H9 (cell line): Measurements from ENCODE around the gene ZSWIM4. TPM values are rescaled to one million over a fixed set of nuclear protein-coding genes. Genes with fewer than 3 reads are reported as not detected.

Source experiments
- DNase-seq: peaks from one replicate; pipeline ENCODE4 v3.0.0-alpha.2; 2017
- H2AFZ ChIP-seq: one replicate; pipeline ENCODE4 v1.6.1; 2013; ENCODE audit warnings: mild to moderate bottlenecking, low read length, control low read depth, moderate library complexity
- H2AK5ac ChIP-seq: 2 replicates; pipeline ENCODE4 v1.6.1; 2013; ENCODE audit warnings: low read length, control low read depth, mixed read lengths; ENCODE audit not compliant: insufficient read length
- H2BK120ac ChIP-seq: one replicate; pipeline ENCODE4 v1.6.1; 2013; ENCODE audit warnings: low read depth, mild to moderate bottlenecking, low read length, control low read depth, inconsistent platforms; ENCODE audit not compliant: poor library complexity, severe bottlenecking
- H2BK12ac ChIP-seq: 2 replicates; pipeline ENCODE4 v1.6.1; 2013; ENCODE audit warnings: low read length, control low read depth, mixed read lengths, low read depth; ENCODE audit not compliant: insufficient read length
- H2BK15ac ChIP-seq: 2 replicates; pipeline ENCODE4 v1.6.1; 2013; ENCODE audit warnings: low read depth, low read length, control low read depth
- H2BK20ac ChIP-seq: one replicate; pipeline ENCODE4 v1.6.1; 2013; ENCODE audit warnings: low read depth, mild to moderate bottlenecking, low read length, control low read depth, inconsistent platforms; ENCODE audit not compliant: poor library complexity, severe bottlenecking
- H2BK5ac ChIP-seq: 2 replicates; pipeline ENCODE4 v1.6.1; 2013; ENCODE audit warnings: low read length, control low read depth, mixed read lengths; ENCODE audit not compliant: insufficient read length
- H3K14ac ChIP-seq: 2 replicates; pipeline ENCODE4 v1.6.1; 2013; ENCODE audit warnings: low read length, control low read depth; ENCODE audit not compliant: insufficient read depth
- H3K18ac ChIP-seq: 2 replicates; pipeline ENCODE4 v1.6.1; 2013; ENCODE audit warnings: low read depth, mild to moderate bottlenecking, mixed read lengths, low read length, control low read depth; ENCODE audit not compliant: insufficient read length
- H3K23ac ChIP-seq: 2 replicates; pipeline ENCODE4 v1.6.1; 2013; ENCODE audit warnings: low read length, control low read depth, mixed read lengths, low read depth; ENCODE audit not compliant: insufficient read length
- H3K23me2 ChIP-seq: 2 replicates; pipeline ENCODE4 v1.6.1; 2013; ENCODE audit warnings: low read depth, mild to moderate bottlenecking, mixed read lengths, low read length, control low read depth; ENCODE audit not compliant: insufficient read length, poor library complexity, severe bottlenecking
- H3K27ac ChIP-seq: 2 replicates; pipeline ENCODE4 v1.5.1; 2013; ENCODE audit warnings: low read length, control low read depth, mixed read lengths, low read depth; ENCODE audit not compliant: insufficient read length
- H3K27me3 ChIP-seq: 2 replicates; pipeline ENCODE4 v1.6.1; 2013; ENCODE audit warnings: low read length, control low read depth, inconsistent platforms; ENCODE audit not compliant: insufficient read depth
- H3K4ac ChIP-seq: 2 replicates; pipeline ENCODE4 v1.6.1; 2013; ENCODE audit warnings: low read depth, mild to moderate bottlenecking, control low read depth, inconsistent platforms, low read length, moderate library complexity
- H3K4me1 ChIP-seq: 2 replicates; pipeline ENCODE4 v1.6.1; 2013; ENCODE audit warnings: low read length, control low read depth, inconsistent platforms; ENCODE audit not compliant: insufficient read depth
- H3K4me2 ChIP-seq: 2 replicates; pipeline ENCODE4 v1.6.1; 2013; ENCODE audit warnings: low read length, control low read depth, mixed read lengths; ENCODE audit not compliant: insufficient read length, insufficient read depth
- H3K56ac ChIP-seq: 2 replicates; pipeline ENCODE4 v1.6.1; 2013; ENCODE audit warnings: low read depth, mild to moderate bottlenecking, mixed read lengths, low read length, control low read depth; ENCODE audit not compliant: insufficient read length
- H3K79me1 ChIP-seq: 2 replicates; pipeline ENCODE4 v1.6.1; 2013; ENCODE audit warnings: low read depth, mild to moderate bottlenecking, moderate library complexity, low read length, control low read depth, inconsistent platforms; ENCODE audit not compliant: insufficient read depth, poor library complexity, severe bottlenecking
- H3K79me2 ChIP-seq: 2 replicates; pipeline ENCODE4 v1.6.1; 2013; ENCODE audit warnings: low read length, control low read depth, inconsistent platforms; ENCODE audit not compliant: insufficient read depth
- H3K9ac ChIP-seq: 2 replicates; pipeline ENCODE4 v1.6.1; 2013; ENCODE audit warnings: low read length, control low read depth, mixed read lengths; ENCODE audit not compliant: insufficient read length; ENCODE audit errors: extremely low read depth
- H3K9me3 ChIP-seq: one replicate; pipeline ENCODE4 v1.6.1; 2013; ENCODE audit warnings: low read depth, low read length, inconsistent platforms; ENCODE audit not compliant: control insufficient read depth
- H3T11ph ChIP-seq: one replicate; pipeline ENCODE4 v1.6.1; 2013; ENCODE audit warnings: mild to moderate bottlenecking, low read length, control low read depth, inconsistent platforms
- H4K20me1 ChIP-seq: one replicate; pipeline ENCODE4 v1.6.1; 2013; ENCODE audit not compliant: control insufficient read depth, insufficient read length, insufficient read depth
- H4K5ac ChIP-seq: 2 replicates; pipeline ENCODE4 v1.6.1; 2013; ENCODE audit warnings: low read depth, mild to moderate bottlenecking, mixed read lengths, low read length, control low read depth; ENCODE audit not compliant: insufficient read length
- H4K8ac ChIP-seq: replicated peaks from 2 replicates; pipeline ENCODE4 v1.6.1; 2013; ENCODE audit warnings: low read length, control low read depth, mixed read lengths, low read depth; ENCODE audit not compliant: insufficient read length
- H4K91ac ChIP-seq: 2 replicates; pipeline ENCODE4 v1.6.1; 2013; ENCODE audit warnings: low read depth, mild to moderate bottlenecking, moderate library complexity, mixed read lengths, low read length, control low read depth; ENCODE audit not compliant: insufficient read length
- H3K27ac Mint-ChIP-seq, 3 experiments: 2 replicates in 2 of 3; 3 replicates in 1 of 3; pipeline ENCODE4 v1.8.0; 2020 to 2021; ENCODE audit warnings: mixed read lengths in 3 of 3, mild to moderate bottlenecking in 1 of 3, moderate library complexity in 1 of 3
- H3K27me3 Mint-ChIP-seq: 2 replicates; pipeline ENCODE4 v1.8.0; 2021; ENCODE audit warnings: low read depth, mild to moderate bottlenecking, moderate library complexity, mixed read lengths
- H3K36me3 Mint-ChIP-seq, 3 experiments: 2 replicates in 2 of 3; 3 replicates in 1 of 3; pipeline ENCODE4 v1.8.0; 2020 to 2021; ENCODE audit warnings: low read depth in 3 of 3, mixed read lengths in 3 of 3; ENCODE audit not compliant: insufficient read depth in 1 of 3
- H3K4me1 Mint-ChIP-seq, 2 experiments: 2 replicates each; pipeline ENCODE4 v1.8.0; 2020; ENCODE audit warnings: mixed read lengths in 2 of 2
- H3K4me3 Mint-ChIP-seq, 2 experiments: 2 replicates in 1 of 2; 3 replicates in 1 of 2; pipeline ENCODE4 v1.8.0; 2020 to 2021; ENCODE audit warnings: mild to moderate bottlenecking in 2 of 2, mixed read lengths in 2 of 2, moderate library complexity in 1 of 2
- H3K9me3 Mint-ChIP-seq, 2 experiments: 2 replicates in 1 of 2; 3 replicates in 1 of 2; pipeline ENCODE4 v1.8.0; 2020; ENCODE audit warnings: mild to moderate bottlenecking in 2 of 2, mixed read lengths in 2 of 2, moderate library complexity in 1 of 2
- CTCF ChIP-seq: fragments of 200-600 bp; sonication (generic); conservative IDR thresholded peaks from 3 replicates; pipeline ENCODE4 v1.8.0; 2021; ENCODE audit warnings: antibody characterized with exemption, mild to moderate bottlenecking
- WGBS: extraction: QIAGEN DNeasy Blood & Tissue Kit; methylation state at CpG from one replicate; pipeline ENCODE4 v1.1.7; 2013; ENCODE audit warnings: missing lambda C conversion rate, low lambda C conversion rate, mixed read lengths; ENCODE audit not compliant: insufficient read length; ENCODE audit errors: extremely low coverage; 5-methylcytosine and 5-hydroxymethylcytosine counted together
- total RNA-seq: library from RNA; stranded (reverse); gene quantifications from 2 replicates; pipeline ENCODE4 v1.2.1, GENCODE V29; 2021

Gene ZSWIM4
- total RNA-seq, 1 experiment from 2014 or later: 50.7 TPM

GRCh38 chr19:13782537-13782936, 12.7 kb upstream of the ZSWIM4 start:
- WGBS: no CpG with 5 or more reads among the region's 8 CpGs
- peaks cover 21 to 24% (median 24%) of the 10 kb centered on the region in 3 experiments for H3K36me3 Mint-ChIP-seq

More at GRCh38 chr19:13782537-13782936, 12.7 kb upstream of the ZSWIM4 start:
- Histone ChIP-seq H2BK120ac (no peak overlapping the region), H4K5ac (no peak overlapping the region), H3K23ac (no peak overlapping the region), H2AFZ (no peak overlapping the region), H3K4me1 (no peaks in the 10 kb centered on the region), H4K8ac (no peak overlapping the region), H3K9me3 (no peaks in the 10 kb centered on the region), H3K79me2 (no peaks in the 10 kb centered on the region), H3K79me1 (no peaks in the 10 kb centered on the region), H3K9ac (no peak overlapping the region), H2BK15ac (no peak overlapping the region), H3K14ac (no peak overlapping the region), H2BK5ac (no peak overlapping the region), H3K56ac (no peak overlapping the region), H4K91ac (no peak overlapping the region), H2AK5ac (no peak overlapping the region), H3T11ph (no peak overlapping the region), H3K18ac (no peak overlapping the region), H3K4ac (no peak overlapping the region), H3K23me2 (no peaks in the 10 kb centered on the region), H4K20me1 (no peaks in the 10 kb centered on the region), H3K27ac (no peak overlapping the region), H2BK12ac (no peak overlapping the region), H3K4me2 (no peak overlapping the region), H2BK20ac (no peak overlapping the region), H3K27me3 (no peaks in the 10 kb centered on the region)
- Mint-ChIP-seq H3K4me3 (no peak overlapping the region), H3K27me3 (peaks cover 1% of the 10 kb centered on the region; the same call in 1 of the 2 replicates), H3K27ac (0 out of 7 replicates have a peak overlapping the region, but pooled peaks of 1 of the 3 experiments have one; percentile 32), H3K4me1 (peaks cover 7 to 20% of the 10 kb centered on the region in 2 experiments), H3K9me3 (no peaks in the 10 kb centered on the region; a peak in 1 of 5 replicates)
- TF ChIP-seq CTCF: no peak
- no peak for DNase-seq
